Right cardiac atrium (tissue), 5 donors: ENCODE data around the gene PSMD5. TPM values are rescaled to one million over a fixed set of nuclear protein-coding genes. Genes with fewer than 3 reads are reported as not detected.
A peak's percentile ranks its signal among the peaks of the same experiment; 100 is the strongest.

Experiments used
- ATAC-seq, 2 donors: fragments of 200-7000 bp; cut with Tn5 transposase; one replicate each; pipeline versions ENCODE4 v1.8.0 to v1.9.1; 2020; ENCODE audit warnings: moderate library complexity in 2 of 2, mild to moderate bottlenecking in 1 of 2
- DNase-seq, 3 donors: peaks; one replicate each; pipeline ENCODE4 v3.0.0-alpha.2; 2020
- H3K27ac ChIP-seq: one replicate; pipeline ENCODE4 v1.5.1; 2013; ENCODE audit warnings: mild to moderate bottlenecking, low read length, control low read depth, moderate library complexity
- H3K27me3 ChIP-seq: one replicate; pipeline ENCODE4 v1.6.1; 2013; ENCODE audit not compliant: control insufficient read depth, insufficient read depth
- H3K4me1 ChIP-seq: one replicate; pipeline ENCODE4 v1.6.1; 2013; ENCODE audit warnings: low read length; ENCODE audit not compliant: control insufficient read depth, insufficient read depth
- H3K4me3 ChIP-seq: one replicate; pipeline ENCODE4 v1.5.1; 2013; ENCODE audit warnings: low read length, control low read depth
- H3K9me3 ChIP-seq: one replicate; pipeline ENCODE4 v1.6.1; 2013; ENCODE audit warnings: low read length; ENCODE audit not compliant: control insufficient read depth
- whole genome bisulfite sequencing: extraction: QIAGEN DNeasy Blood & Tissue Kit; methylation state at CpG from one replicate; pipeline ENCODE4 v1.1.7; 2013; 5-methylcytosine and 5-hydroxymethylcytosine counted together
- intact Hi-C, 4 donors: fragments of 100-400 bp; cut with DNase I; formaldehyde crosslinking; loops; one replicate each; pipeline versions ENCODE4 v1.11.0 to v1.14.0; 2022 to 2023
- polyA plus RNA-seq: library from polyadenylated mRNA; stranded (reverse); fragments of 200-250 nt; gene quantifications from one replicate; pipeline ENCODE4 v1.2.3, GENCODE V29; 2013
- total RNA-seq, 4 donors: library from RNA; stranded (reverse); fragmentation: NEBNext Ultra II Directional; extraction: Animal tissue kit (Norgen Biotek cat#: 25700); gene quantifications; one replicate each; pipeline ENCODE4 v1.2.1, GENCODE V29; 2021
- donor health status: healthy with polysubstance abuse.
- donor health status: DM: no; HTN: yes; CAD: no.
- donor health status: DM: no; HTN: no; CAD: no.
- donor health status: DM: no; HTN: yes; CAD: no; lungs with severe emphysema.
- donor health status: DM: yes; HTN: yes; CAD: no.

Gene PSMD5
- total and polyA plus RNA-seq, 5 donors: 8.7 to 26.0 (median 22.1) TPM

DNA sequence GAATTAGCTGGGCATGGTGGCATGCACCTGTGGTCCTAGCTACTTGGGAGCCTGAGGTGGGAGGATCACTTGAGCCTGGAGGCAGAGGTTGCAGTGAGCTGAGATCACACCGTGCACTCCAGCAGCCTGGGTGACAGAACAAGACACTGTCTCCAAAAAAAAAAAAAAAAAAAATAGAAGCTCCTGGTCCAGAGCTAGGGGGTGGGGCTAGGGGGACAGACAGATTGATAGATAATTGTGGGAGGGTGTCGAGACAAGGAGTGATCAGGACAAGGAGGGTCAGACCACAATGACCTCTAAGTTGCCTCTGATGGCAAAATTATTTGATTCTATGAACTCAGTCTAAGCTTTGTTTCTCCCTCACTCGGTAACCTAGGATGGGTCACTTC is 40.9 kb upstream of the PSMD5 start:
- Histone ChIP-seq H3K4me3 (no peak overlapping the region), H3K4me1 (no peaks in the 10 kb centered on the region), H3K27me3 (no peaks in the 10 kb centered on the region), H3K9me3 (no peaks in the 10 kb centered on the region), H3K27ac (no peak overlapping the region)
- intact Hi-C loops: no loop called here
- DNase-seq (peak in 1 of 3 donors; percentile 20), ATAC-seq (no peak)
- WGBS: 76% methylated on average over 3 of the region's 3 CpGs

GRCh38 chr9:120882935-120883607 is 40.3 kb upstream of the PSMD5 start:
- WGBS: 81% methylated on average over 10 of the region's 10 CpGs
- no peaks in the 10 kb centered on the region for H3K27me3 ChIP-seq
- intact Hi-C loops: no loop called here
- ATAC-seq: no peak
- H3K27ac ChIP-seq: no peak overlapping the region
- no peak for DNase-seq
- no peaks in the 10 kb centered on the region for H3K4me1 ChIP-seq
- no peak overlapping the region for H3K4me3 ChIP-seq
- H3K9me3 ChIP-seq: no peaks in the 10 kb centered on the region

DNA sequence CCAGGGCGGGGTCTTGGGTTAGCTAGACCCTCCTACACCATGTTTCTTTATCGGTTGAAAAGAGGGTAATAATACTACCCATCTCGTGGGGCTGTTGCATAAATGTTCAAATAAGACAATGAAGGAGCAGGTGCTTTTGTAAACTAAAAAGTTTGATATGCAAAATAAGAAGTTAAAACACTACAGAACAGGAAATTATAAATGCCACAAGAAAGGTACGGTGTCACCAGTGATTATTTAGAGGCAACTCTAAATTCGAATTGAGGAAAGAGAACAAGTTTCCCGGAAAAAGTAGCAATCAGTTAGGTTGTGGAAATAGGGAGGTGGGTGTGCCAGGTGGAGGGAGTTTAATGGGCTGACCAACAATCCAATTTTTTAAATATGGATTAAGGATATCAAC is 36.7 kb upstream of the PSMD5 start:
- Histone ChIP-seq H3K9me3 (no peaks in the 10 kb centered on the region), H3K4me1 (peaks cover 3% of the 10 kb centered on the region), H3K4me3 (no peak overlapping the region), H3K27me3 (no peaks in the 10 kb centered on the region), H3K27ac (no peak overlapping the region)
- WGBS: 78% methylated on average over 6 of the region's 6 CpGs
- no peak for DNase-seq
- intact Hi-C loops: loop anchor here in 1 of 4 donors (5.0 kb wide), 1 partner anchor 58 kb away; no protein-coding TSS in a partner anchor
- ATAC-seq: no peak

DNA sequence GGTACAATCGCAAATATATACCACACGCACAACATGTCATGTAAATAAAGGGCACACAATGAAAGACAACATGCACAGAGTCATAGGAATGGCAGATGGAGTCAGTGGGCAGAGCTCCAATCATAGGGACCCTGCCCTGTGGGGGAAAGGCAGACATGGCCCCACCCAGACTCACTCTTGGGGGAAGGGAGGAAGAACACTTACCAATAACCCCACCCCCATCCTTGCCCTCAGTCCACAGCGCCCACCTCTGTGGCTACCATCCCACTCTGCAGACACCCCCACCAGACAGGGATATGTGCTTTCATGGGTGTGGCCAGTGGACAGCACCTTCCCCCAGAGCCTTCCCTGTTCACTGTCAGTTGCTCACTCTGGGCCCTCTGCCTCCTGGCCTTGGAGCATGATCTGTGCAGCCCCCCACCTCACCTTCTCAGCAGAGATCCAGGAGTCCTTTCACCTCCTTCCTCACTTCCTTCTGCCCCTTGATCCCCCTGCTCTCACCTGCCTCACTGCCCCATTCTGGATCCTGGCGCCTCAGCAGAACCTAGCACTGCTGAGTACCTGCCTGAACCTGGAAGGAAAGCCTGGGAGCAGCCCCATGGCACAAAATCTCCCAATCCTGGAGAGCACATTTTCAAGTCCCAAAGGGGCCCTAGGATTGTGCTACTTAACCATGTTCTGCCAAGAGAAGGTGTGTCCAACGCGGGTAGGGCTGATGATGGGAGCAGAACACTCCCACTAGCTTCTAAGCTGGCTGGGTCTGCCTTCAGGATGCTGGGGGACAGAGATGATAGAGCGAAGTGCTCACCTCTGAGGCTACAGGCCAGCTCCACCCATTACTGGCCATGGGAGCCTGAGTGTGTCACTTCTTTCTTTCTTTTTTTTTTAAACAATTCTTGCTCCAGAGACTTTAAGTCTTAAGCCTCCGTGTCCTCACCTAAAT is 35.7 kb upstream of the PSMD5 start:
- Histone ChIP-seq H3K4me3 (no peak overlapping the region), H3K4me1 (peaks cover 3% of the 10 kb centered on the region), H3K27me3 (no peaks in the 10 kb centered on the region), H3K27ac (no peak overlapping the region), H3K9me3 (no peaks in the 10 kb centered on the region)
- intact Hi-C loops: loop anchor here in 1 of 4 donors (5.0 kb wide), 1 partner anchor 59 kb away; no protein-coding TSS in a partner anchor
- ATAC-seq (no peak), DNase-seq (no peak)
- 80% methylated on average over 8 of the region's 8 CpGs for WGBS

DNA sequence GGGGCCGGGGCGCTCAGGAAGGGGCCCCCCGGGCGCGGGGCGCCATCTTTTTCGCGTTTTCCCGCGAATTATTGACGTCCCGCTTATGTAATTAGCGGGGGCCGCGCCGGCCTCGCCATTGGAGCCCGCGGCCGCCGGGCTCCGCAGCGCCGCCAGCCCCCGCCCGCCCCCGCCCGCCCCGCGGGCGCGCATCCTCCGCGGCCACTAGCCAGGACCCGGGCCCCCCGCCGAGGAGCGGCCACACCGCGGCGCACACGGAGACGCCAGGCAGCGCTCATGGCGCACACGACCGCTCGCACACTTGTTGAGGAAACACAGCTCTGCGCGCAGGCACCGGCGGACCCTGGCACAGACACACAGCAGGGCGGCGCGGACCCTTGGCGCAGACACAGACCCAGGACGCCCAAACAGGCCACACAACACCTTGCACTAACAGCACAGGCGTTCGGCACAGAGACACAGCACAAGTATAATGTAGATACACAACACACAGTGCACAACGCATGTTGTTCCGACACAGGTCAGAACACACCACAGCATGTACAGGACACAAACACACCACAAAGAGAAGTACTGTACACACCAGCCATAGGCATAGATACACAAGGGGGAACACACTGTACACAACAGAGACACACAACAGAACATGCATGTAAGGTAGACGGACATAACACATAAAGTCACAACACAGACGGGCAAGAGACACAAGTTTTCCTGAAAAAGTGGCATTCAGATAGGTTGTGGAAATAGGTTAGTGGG is 34.7 kb upstream of the PSMD5 start:
- WGBS: 2% methylated on average over 63 of the region's 63 CpGs
- H3K27me3 ChIP-seq: no peaks in the 10 kb centered on the region
- intact Hi-C loops: loop anchor here in 1 of 4 donors (5.0 kb wide), 1 partner anchor 60 kb away; no protein-coding TSS in a partner anchor
- peak overlapping the region; percentile 94 for H3K4me3 ChIP-seq
- H3K4me1 ChIP-seq: peaks cover 3% of the 10 kb centered on the region
- peak; percentile 36 to 49 for ATAC-seq
- H3K27ac ChIP-seq: peak overlapping the region; percentile 57
- no peaks in the 10 kb centered on the region for H3K9me3 ChIP-seq
- peak; percentile 73 to 89 (median 87) for DNase-seq

GRCh38 chr9:120876842-120877240 is 34.1 kb upstream of the PSMD5 start, which contains the start of gene PHF19:
Gene PHF19 (minus strand): TSS chr9:120877188. CDS start chr9:120874741, 2,447 bp downstream.
- ATAC-seq (peak; percentile 20 to 47), DNase-seq (peak; percentile 52 to 78 (median 75))
- under 1% methylated on average over 40 of the region's 45 CpGs for WGBS
- no peaks in the 10 kb centered on the region for H3K9me3 ChIP-seq
- H3K27me3 ChIP-seq: no peaks in the 10 kb centered on the region
- intact Hi-C loops: loop anchor here in 1 of 4 donors (5.0 kb wide), 1 partner anchor 60 kb away; no protein-coding TSS in a partner anchor
- H3K4me3 ChIP-seq: peak within 1 kb of the TSS; percentile 94
- H3K27ac ChIP-seq: peak within 1 kb of the TSS; percentile 72
- peaks cover 3% of the 10 kb centered on the region for H3K4me1 ChIP-seq

DNA sequence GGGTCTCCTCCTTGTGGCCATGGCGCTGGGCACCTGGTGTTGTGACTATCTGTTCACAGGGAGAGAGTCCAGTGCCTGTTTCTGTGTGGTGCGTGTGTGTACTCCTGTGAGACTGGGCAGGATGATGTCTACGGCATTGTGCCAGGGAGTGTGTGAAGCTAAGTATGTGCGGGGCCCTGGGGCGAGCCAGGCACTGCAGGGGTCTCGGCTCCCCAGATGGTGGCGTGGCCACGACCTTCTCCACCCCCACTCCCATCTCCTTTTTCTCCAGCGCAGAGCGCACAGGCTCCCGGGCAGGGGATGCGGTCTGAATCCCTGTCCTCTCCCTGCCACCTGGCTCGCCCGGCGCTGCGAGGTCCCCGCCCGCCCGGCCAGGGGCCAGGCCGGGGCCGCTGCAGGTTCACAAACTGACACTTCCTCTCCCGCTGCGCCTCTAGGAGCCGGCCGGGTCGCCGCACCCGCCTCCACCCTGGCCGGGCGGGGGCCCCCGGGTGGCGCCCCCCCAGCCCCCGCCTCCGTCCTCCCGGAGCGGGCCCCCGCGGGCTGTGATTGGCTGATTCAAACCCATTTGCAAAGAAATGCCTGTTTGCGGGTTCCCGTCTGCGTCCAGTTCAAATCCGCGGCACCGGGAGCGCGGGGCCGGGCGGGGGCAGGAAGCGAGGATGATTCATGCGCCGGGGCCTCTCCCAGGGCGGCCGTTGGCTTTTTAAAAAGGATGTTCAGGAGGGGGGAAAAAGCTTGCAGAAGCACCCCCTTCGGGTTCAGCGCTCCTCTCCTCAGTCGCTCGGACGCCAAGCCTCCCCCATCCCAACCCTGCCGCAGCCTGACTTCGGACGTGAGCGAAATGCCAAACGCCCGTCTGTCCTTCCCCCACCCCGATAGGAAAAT is 33.5 kb upstream of the PSMD5 start:
- H3K4me3 ChIP-seq: peak overlapping the region; percentile 94
- no peaks in the 10 kb centered on the region for H3K27me3 ChIP-seq
- ATAC-seq (peak; percentile 84 to 89), DNase-seq (peak; percentile 88 to 94 (median 92))
- peaks cover 3% of the 10 kb centered on the region for H3K4me1 ChIP-seq
- no peaks in the 10 kb centered on the region for H3K9me3 ChIP-seq
- peak overlapping the region; percentile 58 for H3K27ac ChIP-seq
- intact Hi-C loops: loop anchor here in 1 of 4 donors (5.0 kb wide), 1 partner anchor 61 kb away; no protein-coding TSS in a partner anchor
- 2% methylated on average over 65 of the region's 65 CpGs for WGBS

GRCh38 chr9:120875643-120875953 is 32.9 kb upstream of the PSMD5 start:
- Histone ChIP-seq H3K9me3 (no peaks in the 10 kb centered on the region), H3K27me3 (no peaks in the 10 kb centered on the region), H3K27ac (peak overlapping the region; percentile 49), H3K4me1 (peaks cover 3% of the 10 kb centered on the region), H3K4me3 (no peak overlapping the region)
- ATAC-seq: no peak
- WGBS: 58% methylated on average over 7 of the region's 7 CpGs
- intact Hi-C loops: loop anchor here in 1 of 4 donors (5.0 kb wide), 1 partner anchor 62 kb away; no protein-coding TSS in a partner anchor
- no peak for DNase-seq

GRCh38 chr9:120875195-120875565 is 32.5 kb upstream of the PSMD5 start:
- Histone ChIP-seq H3K4me3 (no peak overlapping the region), H3K9me3 (no peaks in the 10 kb centered on the region), H3K27ac (peak overlapping the region; percentile 49), H3K27me3 (no peaks in the 10 kb centered on the region), H3K4me1 (peaks cover 3% of the 10 kb centered on the region)
- DNase-seq: no peak
- intact Hi-C loops: loop anchor here in 1 of 4 donors (5.0 kb wide), 1 partner anchor 62 kb away; no protein-coding TSS in a partner anchor
- ATAC-seq: no peak
- WGBS: 70% methylated on average over 4 of the region's 4 CpGs
